ENCODE measurements around the gene PID1.

Gene PID1

DNA sequence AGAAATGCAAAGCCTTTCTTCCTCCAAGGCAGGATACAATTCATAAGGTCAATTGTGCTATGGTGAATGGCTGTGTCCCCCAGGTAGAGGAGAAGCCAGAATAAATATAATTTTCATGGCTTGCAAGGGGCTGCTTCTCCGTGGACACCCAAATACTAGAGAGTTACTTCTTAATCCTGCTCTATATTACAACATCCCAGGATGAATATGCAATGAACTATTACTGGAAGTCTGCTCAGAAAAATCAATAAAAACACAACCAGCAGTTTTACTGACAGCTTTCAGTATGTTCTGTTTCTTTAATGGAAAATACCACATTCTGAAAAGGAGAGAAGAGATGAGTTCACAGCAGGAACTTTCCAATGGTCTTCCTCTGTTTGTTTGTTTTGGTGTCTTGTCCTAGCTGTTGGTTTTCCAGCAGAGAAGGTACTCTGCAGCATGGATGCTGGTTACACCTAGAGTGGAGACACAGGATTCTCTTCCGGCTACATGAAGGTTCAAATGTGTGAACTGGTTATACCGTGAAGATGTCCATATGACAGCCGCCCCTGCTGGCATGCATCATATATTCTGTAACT, 213.0 kb downstream of the PID1 start:
- H3K56ac ChIP-seq (ENCODE audit: low read length) = no peak overlapping the region
- H3K18ac ChIP-seq (ENCODE audit: low read length) = no peak overlapping the region
- H3K4ac ChIP-seq (ENCODE audit: low read depth, low read length) = no peak overlapping the region
- no peak overlapping the region for H3K9ac ChIP-seq (ENCODE audit: low read length)
- H3K4me3 ChIP-seq (ENCODE audit: low read length) = no peak overlapping the region
- no CpG with 5 or more reads among the region's 4 CpGs for whole genome bisulfite sequencing (ENCODE audit: extremely low coverage, insufficient coverage, low lambda C conversion rate)
- no peaks in the 10 kb centered on the region for H3K27me3 ChIP-seq (ENCODE audit: insufficient read depth, low read length, poor library complexity)
- H2BK5ac ChIP-seq (ENCODE audit: low read length) = no peak overlapping the region
- no peaks in the 10 kb centered on the region for H3K4me1 ChIP-seq (ENCODE audit: control insufficient read depth, low read depth, low read length)
- no peak overlapping the region for H2BK15ac ChIP-seq (replicated peaks; ENCODE audit: low read depth)
- peak; percentile 14 for DNase-seq
- H2AK5ac ChIP-seq (ENCODE audit: low read length) = no peak overlapping the region
- no peaks in the 10 kb centered on the region for H3K79me1 ChIP-seq (ENCODE audit: low read length)
- H4K8ac ChIP-seq (ENCODE audit: low read depth, low read length) = no peak overlapping the region
- H4K5ac ChIP-seq (ENCODE audit: low read length) = no peak overlapping the region
- no peaks in the 10 kb centered on the region for H3K79me2 ChIP-seq (ENCODE audit: control insufficient read depth, insufficient read depth, low read length)
- H3K4me2 ChIP-seq (ENCODE audit: low read length) = no peak overlapping the region
- no peak overlapping the region for H3K23ac ChIP-seq (ENCODE audit: low read length)
- no peaks in the 10 kb centered on the region for H3K36me3 ChIP-seq (ENCODE audit: control insufficient read depth, insufficient read depth, low read length)
- H2BK120ac ChIP-seq (ENCODE audit: low read depth, low read length) = no peak overlapping the region
- no peak overlapping the region for H3K27ac ChIP-seq (ENCODE audit: low read depth, low read length)

DNA sequence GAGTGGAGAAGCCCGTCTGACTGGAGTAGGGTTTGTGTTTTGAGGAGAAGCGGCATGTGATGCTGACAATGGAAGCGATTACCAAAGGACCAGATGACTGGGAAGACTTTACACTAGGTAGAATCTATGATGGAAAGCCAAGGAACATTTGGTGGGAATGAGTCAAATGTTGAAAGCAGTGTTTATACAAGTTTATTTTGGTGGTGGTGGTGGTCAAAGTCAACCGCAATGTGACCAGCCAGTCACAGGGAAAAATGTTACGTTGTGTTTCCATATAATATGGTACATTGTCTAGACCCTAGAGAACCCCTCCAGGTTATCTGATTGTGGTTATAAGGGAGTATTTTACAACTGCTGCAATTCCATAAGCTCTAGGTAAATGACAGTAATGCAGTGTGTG, 216.8 kb downstream of the PID1 start:
- Histone ChIP-seq H3K9ac (ENCODE audit: low read length) (no peak overlapping the region), H2BK15ac (replicated peaks; ENCODE audit: low read depth) (no peak overlapping the region), H2BK120ac (ENCODE audit: low read depth, low read length) (no peak overlapping the region), H2BK5ac (ENCODE audit: low read length) (no peak overlapping the region), H3K36me3 (ENCODE audit: control insufficient read depth, insufficient read depth, low read length) (no peaks in the 10 kb centered on the region), H3K27ac (ENCODE audit: low read depth, low read length) (no peak overlapping the region), H3K79me2 (ENCODE audit: control insufficient read depth, insufficient read depth, low read length) (no peaks in the 10 kb centered on the region), H3K23ac (ENCODE audit: low read length) (no peak overlapping the region), H3K56ac (ENCODE audit: low read length) (no peak overlapping the region), H3K4me2 (ENCODE audit: low read length) (no peak overlapping the region), H4K5ac (ENCODE audit: low read length) (no peak overlapping the region), H3K4ac (ENCODE audit: low read depth, low read length) (no peak overlapping the region), H3K4me3 (ENCODE audit: low read length) (no peak overlapping the region), H2AK5ac (ENCODE audit: low read length) (no peak overlapping the region), H3K27me3 (ENCODE audit: insufficient read depth, low read length, poor library complexity) (no peaks in the 10 kb centered on the region), H3K4me1 (ENCODE audit: control insufficient read depth, low read depth, low read length) (no peaks in the 10 kb centered on the region), H4K8ac (ENCODE audit: low read depth, low read length) (no peak overlapping the region), H3K18ac (ENCODE audit: low read length) (no peak overlapping the region), H3K79me1 (ENCODE audit: low read length) (no peaks in the 10 kb centered on the region)
- WGBS (ENCODE audit: extremely low coverage, insufficient coverage, low lambda C conversion rate) = no CpG with 5 or more reads among the region's 5 CpGs
- no peak for DNase-seq

DNA sequence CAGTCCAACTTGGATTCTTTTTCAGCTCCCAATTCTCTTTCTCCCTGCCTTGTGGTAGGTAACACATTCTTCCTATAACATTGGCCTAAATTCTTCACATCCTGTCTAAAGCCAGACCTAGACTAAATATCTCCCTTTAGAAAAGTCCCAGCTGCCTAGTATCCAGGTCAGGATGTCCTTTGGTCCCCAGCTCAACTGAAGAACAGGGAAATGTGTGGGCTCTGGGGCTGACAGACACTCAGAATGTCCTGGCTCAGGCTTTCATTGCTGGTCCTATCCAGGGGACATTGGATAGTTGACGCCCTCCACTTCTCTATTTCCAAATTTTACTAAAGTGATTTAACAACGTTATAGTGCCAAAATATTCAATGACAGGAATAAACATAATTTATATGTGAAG, 219.3 kb downstream of the PID1 start:
- H4K8ac ChIP-seq (ENCODE audit: low read depth, low read length) = no peak overlapping the region
- H3K4me3 ChIP-seq (ENCODE audit: low read length) = no peak overlapping the region
- no peak overlapping the region for H2BK5ac ChIP-seq (ENCODE audit: low read length)
- DNase-seq = no peak
- no peaks in the 10 kb centered on the region for H3K79me1 ChIP-seq (ENCODE audit: low read length)
- no peaks in the 10 kb centered on the region for H3K27me3 ChIP-seq (ENCODE audit: insufficient read depth, low read length, poor library complexity)
- H3K18ac ChIP-seq (ENCODE audit: low read length) = no peak overlapping the region
- H3K23ac ChIP-seq (ENCODE audit: low read length) = no peak overlapping the region
- no peaks in the 10 kb centered on the region for H3K36me3 ChIP-seq (ENCODE audit: control insufficient read depth, insufficient read depth, low read length)
- H3K4me2 ChIP-seq (ENCODE audit: low read length) = no peak overlapping the region
- H2BK120ac ChIP-seq (ENCODE audit: low read depth, low read length) = no peak overlapping the region
- no peak overlapping the region for H3K4ac ChIP-seq (ENCODE audit: low read depth, low read length)
- H3K9ac ChIP-seq (ENCODE audit: low read length) = no peak overlapping the region
- no CpG with 5 or more reads among the region's 2 CpGs for WGBS (ENCODE audit: extremely low coverage, insufficient coverage, low lambda C conversion rate)
- no peak overlapping the region for H3K56ac ChIP-seq (ENCODE audit: low read length)
- H2AK5ac ChIP-seq (ENCODE audit: low read length) = no peak overlapping the region
- no peak overlapping the region for H2BK15ac ChIP-seq (replicated peaks; ENCODE audit: low read depth)
- H3K4me1 ChIP-seq (ENCODE audit: control insufficient read depth, low read depth, low read length) = no peaks in the 10 kb centered on the region
- no peak overlapping the region for H3K27ac ChIP-seq (ENCODE audit: low read depth, low read length)
- no peaks in the 10 kb centered on the region for H3K79me2 ChIP-seq (ENCODE audit: control insufficient read depth, insufficient read depth, low read length)
- no peak overlapping the region for H4K5ac ChIP-seq (ENCODE audit: low read length)

DNA sequence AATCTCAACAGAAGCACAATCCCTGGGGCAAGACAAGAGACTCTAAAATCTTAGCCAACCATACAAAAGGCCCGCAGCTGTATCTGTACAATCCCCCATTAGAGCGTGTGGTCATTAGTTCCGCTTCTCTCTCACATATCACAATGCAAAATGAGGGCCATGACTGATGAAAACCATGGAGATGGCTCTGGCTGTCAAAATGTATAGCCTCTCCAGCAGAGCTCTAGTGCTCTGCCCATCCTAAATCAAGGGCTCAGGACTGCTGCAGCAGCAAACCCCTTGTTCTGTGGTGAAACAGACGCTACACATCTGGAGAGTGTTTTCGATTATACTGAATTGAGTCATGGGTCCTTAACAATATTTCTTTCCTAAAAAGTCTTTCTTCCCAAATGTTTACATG, 221.0 kb downstream of the PID1 start:
- Histone ChIP-seq H3K27ac (ENCODE audit: low read depth, low read length) (no peak overlapping the region), H3K36me3 (ENCODE audit: control insufficient read depth, insufficient read depth, low read length) (no peaks in the 10 kb centered on the region), H4K8ac (ENCODE audit: low read depth, low read length) (no peak overlapping the region), H2BK5ac (ENCODE audit: low read length) (no peak overlapping the region), H3K79me2 (ENCODE audit: control insufficient read depth, insufficient read depth, low read length) (no peaks in the 10 kb centered on the region), H3K18ac (ENCODE audit: low read length) (no peak overlapping the region), H2AK5ac (ENCODE audit: low read length) (no peak overlapping the region), H3K23ac (ENCODE audit: low read length) (no peak overlapping the region), H2BK15ac (replicated peaks; ENCODE audit: low read depth) (no peak overlapping the region), H2BK120ac (ENCODE audit: low read depth, low read length) (no peak overlapping the region), H3K4me2 (ENCODE audit: low read length) (no peak overlapping the region), H3K56ac (ENCODE audit: low read length) (no peak overlapping the region), H4K5ac (ENCODE audit: low read length) (no peak overlapping the region), H3K4ac (ENCODE audit: low read depth, low read length) (no peak overlapping the region), H3K4me1 (ENCODE audit: control insufficient read depth, low read depth, low read length) (no peaks in the 10 kb centered on the region), H3K9ac (ENCODE audit: low read length) (no peak overlapping the region), H3K27me3 (ENCODE audit: insufficient read depth, low read length, poor library complexity) (no peaks in the 10 kb centered on the region), H3K79me1 (ENCODE audit: low read length) (no peaks in the 10 kb centered on the region), H3K4me3 (ENCODE audit: low read length) (no peak overlapping the region)
- no CpG with 5 or more reads among the region's 5 CpGs for whole genome bisulfite sequencing (ENCODE audit: extremely low coverage, insufficient coverage, low lambda C conversion rate)
- DNase-seq = no peak

DNA sequence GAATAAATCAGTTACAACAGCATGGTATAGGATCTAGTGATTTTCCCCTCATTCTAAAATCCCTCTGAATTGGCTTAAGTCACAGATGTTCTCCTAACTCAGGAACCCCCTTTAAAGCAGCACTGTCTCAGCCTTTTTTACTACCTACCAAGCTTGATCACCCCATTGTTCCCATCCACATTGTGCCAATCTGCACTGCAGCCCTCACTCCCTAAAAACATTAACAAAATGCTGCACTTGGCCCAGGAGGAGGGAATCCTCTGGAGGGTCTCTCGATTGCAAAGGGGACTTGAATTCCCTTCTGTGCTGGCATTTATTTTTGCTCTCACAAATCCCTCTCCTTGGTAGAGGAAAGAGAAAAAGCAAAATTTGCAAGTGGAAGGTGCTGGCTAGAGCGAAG, 223.0 kb downstream of the PID1 start:
- H4K8ac ChIP-seq (ENCODE audit: low read depth, low read length) = no peak overlapping the region
- H3K4me2 ChIP-seq (ENCODE audit: low read length) = no peak overlapping the region
- H3K9ac ChIP-seq (ENCODE audit: low read length) = no peak overlapping the region
- no peak overlapping the region for H2AK5ac ChIP-seq (ENCODE audit: low read length)
- no peak overlapping the region for H2BK120ac ChIP-seq (ENCODE audit: low read depth, low read length)
- H3K56ac ChIP-seq (ENCODE audit: low read length) = no peak overlapping the region
- DNase-seq = no peak
- H2BK15ac ChIP-seq (replicated peaks; ENCODE audit: low read depth) = no peak overlapping the region
- H3K4me1 ChIP-seq (ENCODE audit: control insufficient read depth, low read depth, low read length) = no peaks in the 10 kb centered on the region
- H3K4ac ChIP-seq (ENCODE audit: low read depth, low read length) = no peak overlapping the region
- no peak overlapping the region for H3K27ac ChIP-seq (ENCODE audit: low read depth, low read length)
- no peaks in the 10 kb centered on the region for H3K79me2 ChIP-seq (ENCODE audit: control insufficient read depth, insufficient read depth, low read length)
- no peak overlapping the region for H3K18ac ChIP-seq (ENCODE audit: low read length)
- no peak overlapping the region for H3K23ac ChIP-seq (ENCODE audit: low read length)
- no peak overlapping the region for H2BK5ac ChIP-seq (ENCODE audit: low read length)
- H4K5ac ChIP-seq (ENCODE audit: low read length) = no peak overlapping the region
- no CpG with 5 or more reads among the region's 2 CpGs for WGBS (ENCODE audit: extremely low coverage, insufficient coverage, low lambda C conversion rate)
- no peaks in the 10 kb centered on the region for H3K27me3 ChIP-seq (ENCODE audit: insufficient read depth, low read length, poor library complexity)
- H3K36me3 ChIP-seq (ENCODE audit: control insufficient read depth, insufficient read depth, low read length) = no peaks in the 10 kb centered on the region
- no peaks in the 10 kb centered on the region for H3K79me1 ChIP-seq (ENCODE audit: low read length)
- no peak overlapping the region for H3K4me3 ChIP-seq (ENCODE audit: low read length)

DNA sequence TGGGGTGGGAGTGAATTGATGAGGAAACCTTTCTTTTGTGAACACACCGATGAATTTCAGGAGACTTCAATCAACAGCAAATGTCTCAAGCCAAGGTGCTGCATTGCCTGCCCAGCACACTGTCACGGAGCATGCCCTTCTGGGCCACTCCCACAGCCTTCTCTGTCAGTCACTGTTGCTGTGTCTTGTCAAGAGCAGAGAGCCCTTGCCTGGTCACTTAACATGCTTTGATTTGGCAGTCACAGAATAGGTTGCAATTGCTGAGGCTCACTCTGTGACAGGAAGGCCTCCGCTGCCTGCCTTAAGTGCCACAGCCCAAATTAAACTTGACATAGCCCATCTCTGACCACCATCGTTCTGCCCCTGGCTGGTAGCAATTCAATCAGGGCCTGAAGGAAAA, 225.4 kb downstream of the PID1 start:
- no peak overlapping the region for H2BK120ac ChIP-seq (ENCODE audit: low read depth, low read length)
- H3K56ac ChIP-seq (ENCODE audit: low read length) = no peak overlapping the region
- H3K79me2 ChIP-seq (ENCODE audit: control insufficient read depth, insufficient read depth, low read length) = no peaks in the 10 kb centered on the region
- no peak overlapping the region for H4K8ac ChIP-seq (ENCODE audit: low read depth, low read length)
- no peak overlapping the region for H3K4ac ChIP-seq (ENCODE audit: low read depth, low read length)
- no peaks in the 10 kb centered on the region for H3K36me3 ChIP-seq (ENCODE audit: control insufficient read depth, insufficient read depth, low read length)
- H3K23ac ChIP-seq (ENCODE audit: low read length) = no peak overlapping the region
- H3K9ac ChIP-seq (ENCODE audit: low read length) = no peak overlapping the region
- no peaks in the 10 kb centered on the region for H3K4me1 ChIP-seq (ENCODE audit: control insufficient read depth, low read depth, low read length)
- WGBS (ENCODE audit: extremely low coverage, insufficient coverage, low lambda C conversion rate) = no CpG with 5 or more reads among the region's 4 CpGs
- no peak overlapping the region for H2BK15ac ChIP-seq (replicated peaks; ENCODE audit: low read depth)
- H2BK5ac ChIP-seq (ENCODE audit: low read length) = no peak overlapping the region
- H3K18ac ChIP-seq (ENCODE audit: low read length) = no peak overlapping the region
- no peaks in the 10 kb centered on the region for H3K27me3 ChIP-seq (ENCODE audit: insufficient read depth, low read length, poor library complexity)
- no peak for DNase-seq
- H4K5ac ChIP-seq (ENCODE audit: low read length) = no peak overlapping the region
- H3K4me3 ChIP-seq (ENCODE audit: low read length) = no peak overlapping the region
- no peak overlapping the region for H2AK5ac ChIP-seq (ENCODE audit: low read length)
- H3K4me2 ChIP-seq (ENCODE audit: low read length) = no peak overlapping the region
- no peak overlapping the region for H3K27ac ChIP-seq (ENCODE audit: low read depth, low read length)
- H3K79me1 ChIP-seq (ENCODE audit: low read length) = no peaks in the 10 kb centered on the region
